NCI-H1417 treated with DMSO at 0.1 percent for 48 hours (cell line): Measurements from ENCODE around the gene DNAH11.
A peak's percentile ranks its signal among the peaks of the same experiment; 100 is the strongest.
"Not testable (repeated sequence)": the region's sequence is repeated elsewhere in the genome, so short reads cannot be mapped to it uniquely, and the experiment has no call there.

Experiments
- DNase-seq: peaks from one replicate; lab custom pipeline; 2025; lab: John Stamatoyannopoulos, UW

DNAH11 gene

GRCh38 chr7:21618706-21619105 lies 75.9 kb downstream of the DNAH11 start:
- no peak for DNase-seq

- no peak for DNase-seq
Measured at GRCh38 chr7:21620054-21620453, 77.2 kb downstream of the DNAH11 start.

GRCh38 chr7:21624320-21624719 lies 81.5 kb downstream of the DNAH11 start:
- no peak for DNase-seq

- no peak for DNase-seq
Measured at GRCh38 chr7:21636694-21637093, 93.9 kb downstream of the DNAH11 start.

GRCh38 chr7:21639206-21639868 lies 96.5 kb downstream of the DNAH11 start:
- no peak for DNase-seq

- peak; percentile 13 for DNase-seq
Measured at GRCh38 chr7:21640105-21640504, 97.3 kb downstream of the DNAH11 start.

- DNase-seq: no peak
Measured at GRCh38 chr7:21641546-21641945, 98.7 kb downstream of the DNAH11 start.

- DNase-seq: no peak
Measured at GRCh38 chr7:21642422-21642821, 99.6 kb downstream of the DNAH11 start.

GRCh38 chr7:21651697-21652096 lies 108.9 kb downstream of the DNAH11 start:
- DNase-seq: no peak

- DNase-seq: no peak
Measured at GRCh38 chr7:21653623-21654022, 110.8 kb downstream of the DNAH11 start.

GRCh38 chr7:21656081-21656480 lies 113.2 kb downstream of the DNAH11 start:
- DNase-seq: no peak

GRCh38 chr7:21656796-21657195 lies 114.0 kb downstream of the DNAH11 start:
- no peak for DNase-seq

- DNase-seq: no peak
Measured at GRCh38 chr7:21670496-21670895, 127.7 kb downstream of the DNAH11 start.

- no peak for DNase-seq
Measured at GRCh38 chr7:21671859-21672258, 129.0 kb downstream of the DNAH11 start.

GRCh38 chr7:21675255-21675654 lies 132.4 kb downstream of the DNAH11 start:
- no peak for DNase-seq

GRCh38 chr7:21690705-21691104 lies 147.9 kb downstream of the DNAH11 start:
- DNase-seq: no peak

GRCh38 chr7:21691146-21691545 lies 148.3 kb downstream of the DNAH11 start:
- not testable (repeated sequence) for DNase-seq

GRCh38 chr7:21700587-21700986 lies 157.7 kb downstream of the DNAH11 start:
- not testable (repeated sequence) for DNase-seq

GRCh38 chr7:21702303-21702702 lies 159.5 kb downstream of the DNAH11 start:
- no peak for DNase-seq

GRCh38 chr7:21704359-21704758 lies 161.5 kb downstream of the DNAH11 start:
- DNase-seq: no peak

- no peak for DNase-seq
Measured at GRCh38 chr7:21706131-21706530, 163.3 kb downstream of the DNAH11 start.

GRCh38 chr7:21707566-21707965 lies 164.7 kb downstream of the DNAH11 start:
- DNase-seq: no peak

- DNase-seq: no peak
Measured at GRCh38 chr7:21708096-21708495, 165.3 kb downstream of the DNAH11 start.

GRCh38 chr7:21717323-21717722 lies 174.5 kb downstream of the DNAH11 start:
- DNase-seq: no peak
